Ascending aorta (tissue), 2 donors: ENCODE data around the gene IQSEC2. TPM values are rescaled to one million over a fixed set of nuclear protein-coding genes. Genes with fewer than 3 reads are reported as not detected.

Experiments used
- DNase-seq, 2 donors: peaks; one replicate each; pipeline ENCODE4 v3.0.0-alpha.2; 2019; ENCODE audit warnings: low spot score in 2 of 2
- H3K27ac ChIP-seq, 2 donors: fragments of 200-600 bp; sonication (generic); one replicate each; pipeline ENCODE4 v1.5.1; 2016 to 2017; ENCODE audit warnings: mild to moderate bottlenecking in 1 of 2
- H3K27me3 ChIP-seq: fragments of 200-600 bp; sonication (generic); one replicate; pipeline ENCODE4 v1.5.1; 2017
- H3K36me3 ChIP-seq, 2 donors: fragments of 200-600 bp; sonication (generic); one replicate each; pipeline ENCODE4 v1.5.1; 2016
- H3K4me1 ChIP-seq, 2 donors: fragments of 200-600 bp; sonication (generic); one replicate each; pipeline ENCODE4 v1.5.1; 2016 to 2017; ENCODE audit warnings: mild to moderate bottlenecking in 1 of 2
- H3K4me3 ChIP-seq, 2 donors: fragments of 200-600 bp; sonication (generic); one replicate each; pipeline ENCODE4 v1.5.1; 2016 to 2017; ENCODE audit warnings: mild to moderate bottlenecking in 1 of 2
- H3K9me3 ChIP-seq, 2 donors: fragments of 200-600 bp; sonication (generic); one replicate each; pipeline ENCODE4 v1.5.1; 2016
- CTCF ChIP-seq, 3 experiments: fragments of 200-600 bp in 2 of 3; fragments of 450-650 bp in 1 of 3; sonication (generic) in 2 of 3; IDR thresholded peaks; one replicate each; pipeline ENCODE4 v1.5.1; 2016 to 2019; ENCODE audit warnings: antibody characterized with exemption in 3 of 3, mild to moderate bottlenecking in 1 of 3, moderate library complexity in 1 of 3
- intact Hi-C: fragments of 100-400 bp; cut with DNase I; formaldehyde crosslinking; loops from one replicate; pipeline ENCODE4 v1.15.1; 2023
- total RNA-seq: library from RNA; depleted of rRNA; stranded (reverse); fragments of >200 nt; gene quantifications from one replicate; pipeline ENCODE4 v1.1.0, GENCODE V29; 2016

Gene IQSEC2
- total RNA-seq, 1 donor from 2014 or later = 43.3 TPM

DNA sequence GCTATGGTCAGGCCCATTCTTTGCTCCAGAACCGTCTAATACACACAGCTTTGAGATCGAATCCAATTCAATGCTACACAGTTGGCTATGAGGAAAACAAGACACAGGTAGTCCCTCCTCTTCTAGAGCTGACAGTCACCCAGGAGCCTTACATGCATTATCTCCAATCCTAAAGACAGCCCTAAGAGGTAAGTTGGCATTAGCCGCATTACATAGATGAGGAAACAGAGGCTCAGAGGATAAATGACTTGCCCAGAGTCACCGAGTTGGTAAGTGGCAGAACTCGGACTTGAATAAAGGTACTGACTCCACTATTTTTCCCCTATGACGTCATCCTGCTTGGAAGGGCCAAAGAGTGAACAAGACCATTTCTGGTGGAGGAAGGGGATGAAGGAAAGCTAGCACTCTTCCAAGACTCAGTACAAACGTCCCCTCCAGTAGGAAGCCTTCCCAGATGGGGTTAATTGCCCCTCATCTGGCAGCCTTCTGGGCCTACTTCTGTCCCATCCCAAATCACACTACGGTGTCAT, 8.5 kb downstream of the IQSEC2 start:
- H3K4me3 ChIP-seq = no peak overlapping the region
- H3K27me3 ChIP-seq = no peaks in the 10 kb centered on the region
- intact Hi-C loops = no loop called here
- H3K9me3 ChIP-seq = no peaks in the 10 kb centered on the region
- no peak overlapping the region for H3K27ac ChIP-seq
- H3K36me3 ChIP-seq = no peaks in the 10 kb centered on the region
- no peak for TF ChIP-seq CTCF (IDR thresholded peaks at IDR 0.05)
- H3K4me1 ChIP-seq = no peaks in the 10 kb centered on the region
- DNase-seq = no peak

GRCh38 chrX:53269536-53270107, 11.8 kb downstream of the IQSEC2 start:
- TF ChIP-seq CTCF (IDR thresholded peaks at IDR 0.05) = no peak
- no peak overlapping the region for H3K4me3 ChIP-seq
- no peak for DNase-seq
- no peak overlapping the region for H3K27ac ChIP-seq
- no peaks in the 10 kb centered on the region for H3K4me1 ChIP-seq
- intact Hi-C loops = no loop called here
- no peaks in the 10 kb centered on the region for H3K27me3 ChIP-seq
- H3K9me3 ChIP-seq = no peaks in the 10 kb centered on the region
- H3K36me3 ChIP-seq = no peaks in the 10 kb centered on the region

DNA sequence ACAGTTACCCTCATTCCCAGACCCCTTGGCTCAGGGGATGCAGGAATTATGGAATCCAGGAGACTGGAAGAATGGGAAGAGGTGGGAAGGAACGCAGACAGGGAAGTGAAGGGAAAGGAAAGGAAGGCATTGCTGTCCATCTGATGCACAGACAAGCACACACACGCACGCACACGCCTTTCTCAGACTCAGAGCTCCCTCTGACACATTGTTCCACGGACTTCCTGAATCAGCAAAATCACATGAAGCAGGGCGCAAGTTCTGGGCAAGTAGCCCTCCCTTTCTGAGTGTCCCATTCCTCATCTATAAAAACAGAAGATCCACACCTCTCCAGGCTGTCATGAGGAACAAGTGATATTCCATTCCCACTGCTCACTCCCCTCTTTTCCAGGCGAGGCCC, 13.2 kb downstream of the IQSEC2 start:
- H3K9me3 ChIP-seq = no peaks in the 10 kb centered on the region
- no peak overlapping the region for H3K4me3 ChIP-seq
- H3K4me1 ChIP-seq = no peaks in the 10 kb centered on the region
- no peak overlapping the region for H3K27ac ChIP-seq
- intact Hi-C loops = no loop called here
- no peak for DNase-seq
- TF ChIP-seq CTCF (IDR thresholded peaks at IDR 0.05) = no peak
- no peaks in the 10 kb centered on the region for H3K36me3 ChIP-seq
- no peaks in the 10 kb centered on the region for H3K27me3 ChIP-seq

DNA sequence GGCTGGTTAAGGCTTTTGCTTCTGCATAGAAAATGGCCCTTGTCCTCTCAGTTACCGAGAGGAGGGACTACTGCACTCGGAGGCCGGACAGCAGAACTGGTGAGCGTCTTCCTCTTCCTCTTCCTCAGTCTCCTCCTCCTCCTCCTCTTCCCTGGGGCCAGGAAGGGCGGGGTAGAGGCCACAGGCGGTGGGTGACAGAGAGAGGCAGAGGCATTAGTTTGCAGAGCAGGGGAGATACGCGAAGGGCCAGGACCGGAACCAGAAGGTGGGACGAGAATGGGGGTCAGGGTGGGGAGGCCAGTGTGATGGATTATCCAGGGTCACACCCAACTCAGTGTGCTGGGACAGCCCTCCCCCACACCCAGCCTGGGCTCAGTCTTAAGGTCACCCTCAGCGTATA, 14.5 kb downstream of the IQSEC2 start:
- intact Hi-C loops = no loop called here
- H3K4me1 ChIP-seq = no peaks in the 10 kb centered on the region
- no peaks in the 10 kb centered on the region for H3K9me3 ChIP-seq
- H3K4me3 ChIP-seq = no peak overlapping the region
- H3K36me3 ChIP-seq = no peaks in the 10 kb centered on the region
- no peak for TF ChIP-seq CTCF (IDR thresholded peaks at IDR 0.05)
- H3K27me3 ChIP-seq = no peaks in the 10 kb centered on the region
- DNase-seq = no peak
- no peak overlapping the region for H3K27ac ChIP-seq

- no peak for DNase-seq
- Histone ChIP-seq H3K27ac (no peak overlapping the region), H3K9me3 (no peaks in the 10 kb centered on the region), H3K4me3 (no peak overlapping the region), H3K4me1 (no peaks in the 10 kb centered on the region), H3K36me3 (no peaks in the 10 kb centered on the region), H3K27me3 (no peaks in the 10 kb centered on the region)
- intact Hi-C loops = no loop called here
- TF ChIP-seq CTCF (IDR thresholded peaks at IDR 0.05) = no peak
Measured at GRCh38 chrX:53265771-53266574, 15.4 kb downstream of the IQSEC2 start.
